Astrocyte (in vitro differentiated cells and primary cell): ENCODE measurements around the gene SURF6. TPM values are rescaled to one million over a fixed set of nuclear protein-coding genes. Genes with fewer than 3 reads are reported as not detected.

Experiments
- DNase-seq: peaks from one replicate; pipeline ENCODE4 v3.0.0-alpha.2; 2010; ENCODE audit warnings: low read depth
- FAIRE-seq: peaks from 2 replicates; lab custom pipeline; 2011; peaks lifted over from hg19 to GRCh38; lab: Jason Lieb, UNC
- H2AFZ ChIP-seq: 2 replicates; pipeline ENCODE4 v1.6.0; 2012; ENCODE audit warnings: low read depth, low read length, inconsistent platforms
- H3K27ac ChIP-seq: 2 replicates; pipeline ENCODE4 v1.5.1; 2011; ENCODE audit warnings: low read depth, low read length, inconsistent platforms
- H3K27me3 ChIP-seq: 2 replicates; pipeline ENCODE4 v1.6.0; 2011; ENCODE audit warnings: low read length, inconsistent platforms; ENCODE audit not compliant: insufficient read depth
- H3K36me3 ChIP-seq: 2 replicates; pipeline ENCODE4 v1.5.1; 2011; ENCODE audit warnings: low read length, inconsistent platforms; ENCODE audit not compliant: insufficient read depth
- H3K4me1 ChIP-seq: 2 replicates; pipeline ENCODE4 v1.5.1; 2011; ENCODE audit warnings: low read length, inconsistent platforms; ENCODE audit not compliant: insufficient read depth
- H3K4me2 ChIP-seq: 2 replicates; pipeline ENCODE4 v1.6.0; 2012; ENCODE audit warnings: low read length, inconsistent platforms
- H3K4me3 ChIP-seq: 2 replicates; pipeline ENCODE4 v1.5.1; 2011; ENCODE audit warnings: low read depth, mild to moderate bottlenecking, low read length, inconsistent platforms; ENCODE audit not compliant: insufficient read depth
- H3K79me2 ChIP-seq: 2 replicates; pipeline ENCODE4 v1.6.0; 2012; ENCODE audit warnings: mild to moderate bottlenecking, low read length, inconsistent platforms; ENCODE audit not compliant: insufficient read depth
- H3K9ac ChIP-seq: 2 replicates; pipeline ENCODE4 v1.6.0; 2012; ENCODE audit warnings: mild to moderate bottlenecking, low read length, inconsistent platforms
- H3K9me3 ChIP-seq: 2 replicates; pipeline ENCODE4 v1.5.1; 2012; ENCODE audit warnings: low read depth, mild to moderate bottlenecking, low read length, inconsistent platforms; ENCODE audit not compliant: insufficient read depth
- H4K20me1 ChIP-seq: 2 replicates; pipeline ENCODE4 v1.6.0; 2012; ENCODE audit warnings: low read length, inconsistent platforms; ENCODE audit not compliant: insufficient read depth
- H3K27ac Mint-ChIP-seq: one replicate; pipeline ENCODE4 v1.8.0; 2021; ENCODE audit warnings: mild to moderate bottlenecking, mixed read lengths; ENCODE audit not compliant: unreplicated experiment
- H3K27me3 Mint-ChIP-seq: one replicate; pipeline ENCODE4 v1.8.0; 2021; ENCODE audit warnings: low read depth, mixed read lengths; ENCODE audit not compliant: unreplicated experiment
- H3K36me3 Mint-ChIP-seq: one replicate; pipeline ENCODE4 v1.8.0; 2021; ENCODE audit warnings: low read depth, mixed read lengths; ENCODE audit not compliant: unreplicated experiment
- H3K4me1 Mint-ChIP-seq: one replicate; pipeline ENCODE4 v1.8.0; 2021; ENCODE audit warnings: low read depth, mixed read lengths; ENCODE audit not compliant: unreplicated experiment
- H3K4me3 Mint-ChIP-seq: one replicate; pipeline ENCODE4 v1.8.0; 2021; ENCODE audit warnings: mild to moderate bottlenecking, moderate library complexity, mixed read lengths; ENCODE audit not compliant: unreplicated experiment
- H3K9me3 Mint-ChIP-seq: one replicate; pipeline ENCODE4 v1.8.0; 2021; ENCODE audit warnings: mild to moderate bottlenecking, mixed read lengths; ENCODE audit not compliant: unreplicated experiment
- EZH2 ChIP-seq: IDR thresholded peaks from 2 replicates; pipeline ENCODE4 v1.6.1; 2012; ENCODE audit warnings: mild to moderate bottlenecking, low read length, inconsistent platforms; ENCODE audit not compliant: insufficient read depth
- total RNA-seq: library from RNA; stranded (reverse); gene quantifications from 2 replicates; pipeline ENCODE4 v1.2.1, GENCODE V29; 2021
- TF ChIP-seq, protein P1 (sequence below): IDR thresholded peaks from 2 replicates; pipeline ENCODE4 v1.5.1; 2011; ENCODE audit warnings: low read depth, mild to moderate bottlenecking, inconsistent platforms, low read length, moderate library complexity; ENCODE audit not compliant: insufficient read depth

Gene SURF6
- total RNA-seq, 1 donor from 2014 or later = 25.1 TPM

DNA sequence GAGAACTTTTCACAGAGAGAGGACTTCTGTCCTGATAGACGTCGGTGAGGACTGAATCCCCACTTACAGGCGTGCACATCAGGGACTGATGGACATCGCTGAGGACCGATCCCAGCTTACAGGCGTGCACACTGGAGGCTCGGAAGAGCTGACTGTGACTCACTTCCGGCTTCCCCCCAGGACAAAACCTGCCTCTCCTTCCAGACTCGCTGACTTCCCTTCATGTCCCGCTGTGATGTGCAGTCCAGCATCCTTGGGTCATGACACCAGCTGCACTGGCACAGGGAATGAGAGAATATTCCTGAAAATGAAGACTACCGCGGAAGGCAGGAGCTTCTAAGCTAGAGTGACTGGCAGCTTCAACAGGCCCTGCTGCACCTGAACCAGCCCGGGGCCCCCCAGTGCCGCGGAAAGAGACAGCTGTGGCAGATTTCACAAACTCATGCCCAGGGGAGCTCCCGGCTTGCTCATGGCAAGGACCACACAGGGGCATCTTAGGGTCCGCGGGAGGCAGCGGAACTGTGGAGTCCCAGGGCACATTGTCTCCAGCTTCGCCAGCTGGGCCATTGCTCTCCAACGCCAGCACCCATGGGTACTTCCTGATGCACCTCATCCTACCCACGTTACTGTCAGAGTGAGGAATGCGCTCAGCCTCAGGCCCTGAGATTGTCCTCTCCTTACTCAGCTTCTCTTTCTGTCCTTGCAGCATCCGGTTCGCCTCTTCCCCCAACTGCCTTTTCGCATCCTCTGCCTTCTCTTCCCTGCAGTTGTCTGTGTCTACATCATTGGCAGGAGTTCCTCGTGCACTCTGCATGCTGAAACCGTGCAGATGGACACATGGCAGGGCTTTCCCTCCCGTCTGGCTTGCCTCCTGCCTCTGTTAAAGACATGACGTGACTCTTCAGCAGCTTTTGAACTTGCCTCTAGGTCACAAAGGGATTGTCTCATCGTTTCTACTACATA, 29.5 kb downstream of the SURF6 start:
- H3K4me2 ChIP-seq = peak overlapping the region; percentile 12
- H3K9ac ChIP-seq = no peak overlapping the region
- DNase-seq = no peak
- H3K4me3 ChIP-seq = no peak overlapping the region
- Mint-ChIP-seq H3K4me3 (no peak overlapping the region), H3K4me1 (no peaks in the 10 kb centered on the region), H3K27ac (no peak overlapping the region), H3K9me3 (peaks cover 8% of the 10 kb centered on the region), H3K36me3 (no peaks in the 10 kb centered on the region), H3K27me3 (peaks cover 39% of the 10 kb centered on the region)
- FAIRE-seq = no peak
- H3K79me2 ChIP-seq = no peaks in the 10 kb centered on the region
- TF ChIP-seq EZH2 = no peak
- no peaks in the 10 kb centered on the region for H4K20me1 ChIP-seq
- H3K27me3 ChIP-seq = peaks cover 3% of the 10 kb centered on the region
- no peak overlapping the region for H2AFZ ChIP-seq
- no peaks in the 10 kb centered on the region for H3K9me3 ChIP-seq
- H3K27ac ChIP-seq = no peak overlapping the region
- no peaks in the 10 kb centered on the region for H3K36me3 ChIP-seq
- H3K4me1 ChIP-seq = no peaks in the 10 kb centered on the region

DNA sequence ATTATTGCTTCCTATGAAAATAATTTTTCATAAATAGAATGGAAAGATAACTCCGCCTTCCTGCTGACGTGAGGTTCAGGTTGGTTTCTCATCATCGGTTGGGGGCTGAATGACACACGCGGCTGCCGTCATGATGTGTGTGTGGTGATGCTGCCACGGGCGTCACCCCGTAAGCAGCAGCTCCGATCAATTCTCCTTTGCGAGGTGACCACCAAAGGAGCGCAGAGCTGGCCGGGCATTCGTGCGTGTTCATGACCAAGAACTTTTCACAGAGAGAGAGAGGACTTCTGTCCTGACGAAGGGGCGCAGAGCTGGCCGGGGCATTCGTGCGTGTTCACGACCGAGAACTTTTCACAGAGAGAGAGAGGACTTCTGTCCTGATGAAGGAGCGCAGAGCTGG, 30.3 kb downstream of the SURF6 start:
- H3K9ac ChIP-seq = no peak overlapping the region
- no peak overlapping the region for H3K4me3 ChIP-seq
- H3K4me1 Mint-ChIP-seq = no peaks in the 10 kb centered on the region
- DNase-seq = no peak
- peaks cover 3% of the 10 kb centered on the region for H3K27me3 ChIP-seq
- no peak overlapping the region for H2AFZ ChIP-seq
- no peak overlapping the region for H3K27ac ChIP-seq
- FAIRE-seq = no peak
- no peak overlapping the region for H3K27ac Mint-ChIP-seq
- no peaks in the 10 kb centered on the region for H3K36me3 Mint-ChIP-seq
- H3K4me2 ChIP-seq = no peak overlapping the region
- peaks cover 8% of the 10 kb centered on the region for H3K9me3 Mint-ChIP-seq
- H3K9me3 ChIP-seq = no peaks in the 10 kb centered on the region
- no peaks in the 10 kb centered on the region for H3K79me2 ChIP-seq
- H3K4me1 ChIP-seq = no peaks in the 10 kb centered on the region
- H3K27me3 Mint-ChIP-seq = peaks cover 41% of the 10 kb centered on the region
- TF ChIP-seq EZH2 = no peak
- no peaks in the 10 kb centered on the region for H3K36me3 ChIP-seq
- H3K4me3 Mint-ChIP-seq = no peak overlapping the region
- no peaks in the 10 kb centered on the region for H4K20me1 ChIP-seq

DNA sequence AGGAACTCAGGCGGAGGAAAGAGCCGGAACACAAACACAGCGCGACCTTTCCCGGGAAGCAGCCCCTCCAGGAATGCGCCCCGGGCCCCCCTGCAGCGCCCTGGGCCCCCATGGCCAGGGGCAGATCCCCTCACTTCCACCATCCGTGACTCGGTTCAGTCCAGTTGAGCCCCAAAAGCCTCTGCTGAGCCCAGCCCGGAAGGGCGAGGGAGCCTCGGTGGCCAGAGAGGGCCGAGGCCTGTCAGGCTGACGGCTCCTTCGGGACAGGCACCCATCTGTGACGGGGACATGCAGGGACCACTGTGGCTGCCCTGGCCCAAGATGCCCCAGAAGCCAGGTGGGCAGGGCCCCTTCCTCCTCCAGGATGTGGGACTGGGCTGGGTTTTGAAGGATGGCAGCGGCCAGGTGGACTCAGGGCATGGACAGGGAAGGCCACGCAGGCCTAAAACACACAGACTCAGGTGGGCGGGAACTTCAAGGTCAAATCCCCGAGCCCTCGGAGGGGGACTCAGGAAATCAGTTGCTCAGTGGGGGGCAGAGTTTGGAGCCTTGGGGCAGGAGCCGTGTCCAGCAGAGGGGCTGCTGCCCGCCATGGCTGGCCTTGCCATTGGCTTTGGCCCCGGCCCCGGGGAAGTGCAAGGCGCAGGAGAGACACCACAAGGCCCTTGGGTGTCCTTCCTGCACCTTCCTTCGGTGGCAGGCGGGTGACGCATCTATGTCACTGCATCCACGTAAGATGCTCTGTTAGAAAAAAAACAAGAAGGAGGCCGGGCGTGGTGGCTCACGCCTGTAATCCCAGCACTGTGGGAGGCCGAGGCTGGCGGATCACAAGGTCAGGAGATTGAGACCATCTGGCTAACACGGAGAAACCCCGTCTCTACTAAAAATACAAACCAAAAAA, 31.3 kb downstream of the SURF6 start:
- H3K27me3 Mint-ChIP-seq = peaks cover 39% of the 10 kb centered on the region
- Histone ChIP-seq H3K36me3 (no peaks in the 10 kb centered on the region), H3K27me3 (peaks cover 3% of the 10 kb centered on the region), H4K20me1 (no peaks in the 10 kb centered on the region), H3K27ac (no peak overlapping the region), H3K4me2 (no peak overlapping the region), H2AFZ (no peak overlapping the region), H3K4me3 (no peak overlapping the region), H3K4me1 (no peaks in the 10 kb centered on the region), H3K9me3 (no peaks in the 10 kb centered on the region), H3K79me2 (no peaks in the 10 kb centered on the region), H3K9ac (no peak overlapping the region)
- peaks cover 5% of the 10 kb centered on the region for H3K9me3 Mint-ChIP-seq
- H3K4me1 Mint-ChIP-seq = no peaks in the 10 kb centered on the region
- DNase-seq (no peak), FAIRE-seq (no peak)
- no peaks in the 10 kb centered on the region for H3K36me3 Mint-ChIP-seq
- no peak overlapping the region for H3K27ac Mint-ChIP-seq
- no peak for TF ChIP-seq EZH2
- TF ChIP-seq, protein P1, sequence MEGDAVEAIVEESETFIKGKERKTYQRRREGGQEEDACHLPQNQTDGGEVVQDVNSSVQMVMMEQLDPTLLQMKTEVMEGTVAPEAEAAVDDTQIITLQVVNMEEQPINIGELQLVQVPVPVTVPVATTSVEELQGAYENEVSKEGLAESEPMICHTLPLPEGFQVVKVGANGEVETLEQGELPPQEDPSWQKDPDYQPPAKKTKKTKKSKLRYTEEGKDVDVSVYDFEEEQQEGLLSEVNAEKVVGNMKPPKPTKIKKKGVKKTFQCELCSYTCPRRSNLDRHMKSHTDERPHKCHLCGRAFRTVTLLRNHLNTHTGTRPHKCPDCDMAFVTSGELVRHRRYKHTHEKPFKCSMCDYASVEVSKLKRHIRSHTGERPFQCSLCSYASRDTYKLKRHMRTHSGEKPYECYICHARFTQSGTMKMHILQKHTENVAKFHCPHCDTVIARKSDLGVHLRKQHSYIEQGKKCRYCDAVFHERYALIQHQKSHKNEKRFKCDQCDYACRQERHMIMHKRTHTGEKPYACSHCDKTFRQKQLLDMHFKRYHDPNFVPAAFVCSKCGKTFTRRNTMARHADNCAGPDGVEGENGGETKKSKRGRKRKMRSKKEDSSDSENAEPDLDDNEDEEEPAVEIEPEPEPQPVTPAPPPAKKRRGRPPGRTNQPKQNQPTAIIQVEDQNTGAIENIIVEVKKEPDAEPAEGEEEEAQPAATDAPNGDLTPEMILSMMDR = no peak
- no peak overlapping the region for H3K4me3 Mint-ChIP-seq
